ENCODE measurements around the gene C1orf105. TPM values are rescaled to one million over a fixed set of nuclear protein-coding genes. Genes with fewer than 3 reads are reported as not detected.

C1orf105 gene
- total RNA-seq, 1 experiment from 2014 or later: not detected

DNA sequence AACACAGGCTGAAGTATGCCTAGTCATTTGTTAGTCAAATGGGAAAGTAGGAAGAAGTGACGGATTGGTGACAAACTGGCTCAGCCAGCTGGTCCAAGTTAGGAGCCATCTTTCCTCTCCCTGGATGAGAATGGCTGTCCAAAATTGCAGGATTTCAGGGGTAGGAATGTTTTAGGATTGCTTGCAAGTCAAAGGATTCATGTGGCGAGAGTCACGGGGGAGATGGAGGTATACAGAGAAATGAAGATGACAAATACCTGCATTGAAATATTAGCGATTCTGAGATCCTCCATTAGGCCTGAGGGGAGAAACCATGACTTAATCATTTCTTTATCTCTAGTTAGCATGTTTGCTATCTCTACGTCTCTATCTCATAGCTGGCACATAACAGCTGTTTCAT lies 65.1 kb downstream of the C1orf105 start (continued):
- no peak for TF ChIP-seq ZNF219 (CRISPR knock-in tag; IDR thresholded peaks at IDR 0.05; ENCODE audit: borderline replicate concordance)
- no peak for TF ChIP-seq ZNF416 (CRISPR knock-in tag; IDR thresholded peaks at IDR 0.05)
- TF ChIP-seq, protein P1, sequence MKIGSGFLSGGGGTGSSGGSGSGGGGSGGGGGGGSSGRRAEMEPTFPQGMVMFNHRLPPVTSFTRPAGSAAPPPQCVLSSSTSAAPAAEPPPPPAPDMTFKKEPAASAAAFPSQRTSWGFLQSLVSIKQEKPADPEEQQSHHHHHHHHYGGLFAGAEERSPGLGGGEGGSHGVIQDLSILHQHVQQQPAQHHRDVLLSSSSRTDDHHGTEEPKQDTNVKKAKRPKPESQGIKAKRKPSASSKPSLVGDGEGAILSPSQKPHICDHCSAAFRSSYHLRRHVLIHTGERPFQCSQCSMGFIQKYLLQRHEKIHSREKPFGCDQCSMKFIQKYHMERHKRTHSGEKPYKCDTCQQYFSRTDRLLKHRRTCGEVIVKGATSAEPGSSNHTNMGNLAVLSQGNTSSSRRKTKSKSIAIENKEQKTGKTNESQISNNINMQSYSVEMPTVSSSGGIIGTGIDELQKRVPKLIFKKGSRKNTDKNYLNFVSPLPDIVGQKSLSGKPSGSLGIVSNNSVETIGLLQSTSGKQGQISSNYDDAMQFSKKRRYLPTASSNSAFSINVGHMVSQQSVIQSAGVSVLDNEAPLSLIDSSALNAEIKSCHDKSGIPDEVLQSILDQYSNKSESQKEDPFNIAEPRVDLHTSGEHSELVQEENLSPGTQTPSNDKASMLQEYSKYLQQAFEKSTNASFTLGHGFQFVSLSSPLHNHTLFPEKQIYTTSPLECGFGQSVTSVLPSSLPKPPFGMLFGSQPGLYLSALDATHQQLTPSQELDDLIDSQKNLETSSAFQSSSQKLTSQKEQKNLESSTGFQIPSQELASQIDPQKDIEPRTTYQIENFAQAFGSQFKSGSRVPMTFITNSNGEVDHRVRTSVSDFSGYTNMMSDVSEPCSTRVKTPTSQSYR (CRISPR knock-in tag; IDR thresholded peaks at IDR 0.05): no peak
- no peak for TF ChIP-seq IRF1 (CRISPR knock-in tag; IDR thresholded peaks at IDR 0.05)
- no peak for TF ChIP-seq CDX4 (CRISPR knock-in tag; IDR thresholded peaks at IDR 0.05; ENCODE audit: borderline replicate concordance)
- TF ChIP-seq, protein P2, sequence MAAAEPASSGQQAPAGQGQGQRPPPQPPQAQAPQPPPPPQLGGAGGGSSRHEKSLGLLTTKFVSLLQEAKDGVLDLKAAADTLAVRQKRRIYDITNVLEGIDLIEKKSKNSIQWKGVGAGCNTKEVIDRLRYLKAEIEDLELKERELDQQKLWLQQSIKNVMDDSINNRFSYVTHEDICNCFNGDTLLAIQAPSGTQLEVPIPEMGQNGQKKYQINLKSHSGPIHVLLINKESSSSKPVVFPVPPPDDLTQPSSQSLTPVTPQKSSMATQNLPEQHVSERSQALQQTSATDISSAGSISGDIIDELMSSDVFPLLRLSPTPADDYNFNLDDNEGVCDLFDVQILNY (CRISPR knock-in tag; IDR thresholded peaks at IDR 0.05): no peak
- TF ChIP-seq MLX (CRISPR knock-in tag; IDR thresholded peaks at IDR 0.05): no peak

GRCh38 chr1:172486805-172487454 lies 66.4 kb downstream of the C1orf105 start:
- Mint-ChIP-seq H3K36me3 (no peaks in the 10 kb centered on the region), H3K9me3 (no peaks in the 10 kb centered on the region), H3K27ac (no peak overlapping the region), H3K4me3 (no peak overlapping the region), H3K4me1 (peaks cover 4% of the 10 kb centered on the region), H3K27me3 (ENCODE audit: low read depth) (no peaks in the 10 kb centered on the region; the same call in 1 of the 2 replicates)
- ChIA-PET CTCF (no interaction called here), POLR2A (interaction anchor here (0.5 kb wide), 1 partner anchor 230 kb away, joined by 4 read pairs; no protein-coding TSS in a partner anchor)
- DNase-seq (ENCODE audit: low spot score): no peak
- no peak for ATAC-seq
- TF ChIP-seq ATF1 (CRISPR knock-in tag; IDR thresholded peaks at IDR 0.05) (no peak), ZNF317 (CRISPR knock-in tag; IDR thresholded peaks at IDR 0.05; ENCODE audit: borderline replicate concordance, low read depth) (no peak), PREB (CRISPR knock-in tag; IDR thresholded peaks at IDR 0.05; ENCODE audit: borderline replicate concordance) (no peak), JUN (CRISPR knock-in tag; IDR thresholded peaks at IDR 0.05) (no peak), ESRRA (CRISPR knock-in tag; IDR thresholded peaks at IDR 0.05; ENCODE audit: borderline replicate concordance) (no peak), NFE2L1 (CRISPR knock-in tag; IDR thresholded peaks at IDR 0.05) (no peak), TP53 (CRISPR knock-in tag; IDR thresholded peaks at IDR 0.05) (no peak)
- TF ChIP-seq, protein P3, sequence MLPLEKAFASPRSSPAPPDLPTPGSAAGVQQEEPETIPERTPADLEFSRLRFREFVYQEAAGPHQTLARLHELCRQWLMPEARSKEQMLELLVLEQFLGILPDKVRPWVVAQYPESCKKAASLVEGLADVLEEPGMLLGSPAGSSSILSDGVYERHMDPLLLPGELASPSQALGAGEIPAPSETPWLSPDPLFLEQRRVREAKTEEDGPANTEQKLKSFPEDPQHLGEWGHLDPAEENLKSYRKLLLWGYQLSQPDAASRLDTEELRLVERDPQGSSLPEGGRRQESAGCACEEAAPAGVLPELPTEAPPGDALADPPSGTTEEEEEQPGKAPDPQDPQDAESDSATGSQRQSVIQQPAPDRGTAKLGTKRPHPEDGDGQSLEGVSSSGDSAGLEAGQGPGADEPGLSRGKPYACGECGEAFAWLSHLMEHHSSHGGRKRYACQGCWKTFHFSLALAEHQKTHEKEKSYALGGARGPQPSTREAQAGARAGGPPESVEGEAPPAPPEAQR (CRISPR knock-in tag; IDR thresholded peaks at IDR 0.05): no peak
- TF ChIP-seq, protein P4, sequence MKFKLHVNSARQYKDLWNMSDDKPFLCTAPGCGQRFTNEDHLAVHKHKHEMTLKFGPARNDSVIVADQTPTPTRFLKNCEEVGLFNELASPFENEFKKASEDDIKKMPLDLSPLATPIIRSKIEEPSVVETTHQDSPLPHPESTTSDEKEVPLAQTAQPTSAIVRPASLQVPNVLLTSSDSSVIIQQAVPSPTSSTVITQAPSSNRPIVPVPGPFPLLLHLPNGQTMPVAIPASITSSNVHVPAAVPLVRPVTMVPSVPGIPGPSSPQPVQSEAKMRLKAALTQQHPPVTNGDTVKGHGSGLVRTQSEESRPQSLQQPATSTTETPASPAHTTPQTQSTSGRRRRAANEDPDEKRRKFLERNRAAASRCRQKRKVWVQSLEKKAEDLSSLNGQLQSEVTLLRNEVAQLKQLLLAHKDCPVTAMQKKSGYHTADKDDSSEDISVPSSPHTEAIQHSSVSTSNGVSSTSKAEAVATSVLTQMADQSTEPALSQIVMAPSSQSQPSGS (CRISPR knock-in tag; IDR thresholded peaks at IDR 0.05; ENCODE audit: borderline replicate concordance, low read depth): no peak
- TF ChIP-seq, protein P5, sequence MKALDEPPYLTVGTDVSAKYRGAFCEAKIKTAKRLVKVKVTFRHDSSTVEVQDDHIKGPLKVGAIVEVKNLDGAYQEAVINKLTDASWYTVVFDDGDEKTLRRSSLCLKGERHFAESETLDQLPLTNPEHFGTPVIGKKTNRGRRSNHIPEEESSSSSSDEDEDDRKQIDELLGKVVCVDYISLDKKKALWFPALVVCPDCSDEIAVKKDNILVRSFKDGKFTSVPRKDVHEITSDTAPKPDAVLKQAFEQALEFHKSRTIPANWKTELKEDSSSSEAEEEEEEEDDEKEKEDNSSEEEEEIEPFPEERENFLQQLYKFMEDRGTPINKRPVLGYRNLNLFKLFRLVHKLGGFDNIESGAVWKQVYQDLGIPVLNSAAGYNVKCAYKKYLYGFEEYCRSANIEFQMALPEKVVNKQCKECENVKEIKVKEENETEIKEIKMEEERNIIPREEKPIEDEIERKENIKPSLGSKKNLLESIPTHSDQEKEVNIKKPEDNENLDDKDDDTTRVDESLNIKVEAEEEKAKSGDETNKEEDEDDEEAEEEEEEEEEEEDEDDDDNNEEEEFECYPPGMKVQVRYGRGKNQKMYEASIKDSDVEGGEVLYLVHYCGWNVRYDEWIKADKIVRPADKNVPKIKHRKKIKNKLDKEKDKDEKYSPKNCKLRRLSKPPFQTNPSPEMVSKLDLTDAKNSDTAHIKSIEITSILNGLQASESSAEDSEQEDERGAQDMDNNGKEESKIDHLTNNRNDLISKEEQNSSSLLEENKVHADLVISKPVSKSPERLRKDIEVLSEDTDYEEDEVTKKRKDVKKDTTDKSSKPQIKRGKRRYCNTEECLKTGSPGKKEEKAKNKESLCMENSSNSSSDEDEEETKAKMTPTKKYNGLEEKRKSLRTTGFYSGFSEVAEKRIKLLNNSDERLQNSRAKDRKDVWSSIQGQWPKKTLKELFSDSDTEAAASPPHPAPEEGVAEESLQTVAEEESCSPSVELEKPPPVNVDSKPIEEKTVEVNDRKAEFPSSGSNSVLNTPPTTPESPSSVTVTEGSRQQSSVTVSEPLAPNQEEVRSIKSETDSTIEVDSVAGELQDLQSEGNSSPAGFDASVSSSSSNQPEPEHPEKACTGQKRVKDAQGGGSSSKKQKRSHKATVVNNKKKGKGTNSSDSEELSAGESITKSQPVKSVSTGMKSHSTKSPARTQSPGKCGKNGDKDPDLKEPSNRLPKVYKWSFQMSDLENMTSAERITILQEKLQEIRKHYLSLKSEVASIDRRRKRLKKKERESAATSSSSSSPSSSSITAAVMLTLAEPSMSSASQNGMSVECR (CRISPR knock-in tag; IDR thresholded peaks at IDR 0.05; ENCODE audit: borderline replicate concordance): no peak
